H1 (cell line): ENCODE results near the gene VRK3. TPM values are rescaled to one million over a fixed set of nuclear protein-coding genes. Genes with fewer than 3 reads are reported as not detected.

Experiments used
- CTCF ChIA-PET: fragments of 300-600 bp; sonication (Branson Sonifier 250); formaldehyde crosslinking; loops from one replicate; lab custom pipeline; 2021; ENCODE audit not compliant: partially characterized antibody; lab: Charles Lee
- POLR2A ChIA-PET: fragments of 300-600 bp; sonication (Branson Sonifier 250); formaldehyde crosslinking; loops from one replicate; lab custom pipeline; 2021; ENCODE audit warnings: inconsistent platforms; ENCODE audit not compliant: partially characterized antibody; lab: Charles Lee
- DNase-seq, 2 experiments: peaks; one replicate each; pipeline versions ENCODE4 v3.0.0 to v3.0.0-alpha.2; 2010 to 2022; ENCODE audit warnings: low spot score in 2 of 2, low read depth in 1 of 2, mixed read lengths in 1 of 2
- FAIRE-seq: peaks from 2 replicates; lab custom pipeline; 2011; peaks lifted over from hg19 to GRCh38; lab: Jason Lieb, UNC
- H2AFZ ChIP-seq: 2 replicates; pipeline ENCODE4 v1.8.1; 2012; ENCODE audit warnings: low read length, inconsistent platforms
- H2AK5ac ChIP-seq: 2 replicates; pipeline ENCODE4 v1.6.1; 2013; ENCODE audit warnings: low read depth, low read length
- H2BK120ac ChIP-seq: replicated peaks from 2 replicates; pipeline ENCODE3; 2013; ENCODE audit warnings: low read depth, low read length, inconsistent platforms
- H2BK12ac ChIP-seq: 2 replicates; pipeline ENCODE4 v1.6.1; 2013; ENCODE audit warnings: low read depth, low read length
- H2BK15ac ChIP-seq: 2 replicates; pipeline ENCODE4 v1.6.1; 2013; ENCODE audit warnings: low read length
- H2BK20ac ChIP-seq: 2 replicates; pipeline ENCODE4 v1.6.1; 2013; ENCODE audit warnings: low read length
- H2BK5ac ChIP-seq: 2 replicates; pipeline ENCODE4 v1.6.1; 2013; ENCODE audit warnings: low read depth, low read length
- H3K14ac ChIP-seq: 2 replicates; pipeline ENCODE4 v1.6.1; 2013; ENCODE audit warnings: inconsistent platforms; ENCODE audit not compliant: insufficient read length
- H3K18ac ChIP-seq: 2 replicates; pipeline ENCODE4 v1.6.1; 2013; ENCODE audit warnings: low read length; ENCODE audit errors: extremely low read depth
- H3K23ac ChIP-seq: 2 replicates; pipeline ENCODE4 v1.6.1; 2013; ENCODE audit warnings: inconsistent platforms; ENCODE audit not compliant: insufficient read length
- H3K23me2 ChIP-seq: 2 replicates; pipeline ENCODE4 v1.6.1; 2013; ENCODE audit warnings: low read depth, low read length
- H3K27ac ChIP-seq: 2 replicates; pipeline ENCODE4 v1.6.1; 2011; ENCODE audit warnings: low read depth, low read length, inconsistent platforms
- H3K27me3 ChIP-seq, 4 experiments: replicated peaks in 1 of 4; 1 replicate in 1 of 4; 2 replicates in 3 of 4; pipeline versions ENCODE4 v1.6.1 to v1.8.1; 2011 to 2013; ENCODE audit warnings: low read length in 3 of 4, mild to moderate bottlenecking in 3 of 4, inconsistent platforms in 2 of 4, mixed read lengths in 2 of 4, moderate library complexity in 1 of 4; ENCODE audit not compliant: control insufficient read depth in 3 of 4, insufficient read depth in 3 of 4; ENCODE audit errors: extremely low read depth in 1 of 4
- H3K36me3 ChIP-seq, 4 experiments: 2 replicates each; pipeline versions ENCODE4 v1.6.1 to v1.8.1; 2011 to 2013; ENCODE audit warnings: mild to moderate bottlenecking in 4 of 4, low read length in 3 of 4, moderate library complexity in 2 of 4, control low read depth in 1 of 4, inconsistent platforms in 1 of 4; ENCODE audit not compliant: insufficient read depth in 4 of 4, control insufficient read depth in 2 of 4
- H3K4ac ChIP-seq: replicated peaks from 2 replicates; pipeline ENCODE3; 2013; ENCODE audit warnings: low read length, low read depth, mixed read lengths, inconsistent platforms; ENCODE audit not compliant: insufficient read length
- H3K4me1 ChIP-seq, 4 experiments: replicated peaks in 1 of 4; 1 replicate in 1 of 4; 2 replicates in 3 of 4; pipeline versions ENCODE4 v1.6.1 to v1.8.1; 2011 to 2013; ENCODE audit warnings: low read length in 3 of 4, inconsistent platforms in 2 of 4, mixed read lengths in 1 of 4; ENCODE audit not compliant: insufficient read depth in 4 of 4, control insufficient read depth in 3 of 4
- H3K4me2 ChIP-seq, 2 experiments: 2 replicates each; pipeline versions ENCODE4 v1.6.1 to v1.8.1; 2011 to 2013; ENCODE audit warnings: low read depth in 2 of 2, low read length in 2 of 2, control low read depth in 1 of 2, inconsistent platforms in 1 of 2, mild to moderate bottlenecking in 1 of 2; ENCODE audit not compliant: insufficient read depth in 1 of 2
- H3K4me3 ChIP-seq, 4 experiments: fragments of 200-600, 300-600 bp in 1 of 4; sonication (generic), shearing (Covaris generic), sonication (Bioruptor Twin) in 1 of 4; 2 replicates each; pipeline versions ENCODE4 v1.5.1 to v1.8.1; 2011 to 2016; ENCODE audit warnings: low read length in 4 of 4, low read depth in 3 of 4, control low read depth in 2 of 4, inconsistent platforms in 2 of 4, mild to moderate bottlenecking in 2 of 4, mixed read lengths in 1 of 4, moderate library complexity in 1 of 4; ENCODE audit not compliant: insufficient read depth in 2 of 4; ENCODE audit errors: extremely low read depth in 1 of 4
- H3K56ac ChIP-seq: replicated peaks from 2 replicates; pipeline ENCODE3; 2013; ENCODE audit warnings: low read depth, mild to moderate bottlenecking, mixed read lengths, low read length, inconsistent platforms; ENCODE audit not compliant: insufficient read length
- H3K79me1 ChIP-seq: 2 replicates; pipeline ENCODE4 v1.6.1; 2013; ENCODE audit warnings: low read depth, low read length, control low read depth
- H3K79me2 ChIP-seq, 2 experiments: 2 replicates each; pipeline versions ENCODE4 v1.6.1 to v1.8.1; 2012 to 2013; ENCODE audit warnings: low read length in 2 of 2, mild to moderate bottlenecking in 2 of 2, inconsistent platforms in 1 of 2; ENCODE audit not compliant: insufficient read depth in 2 of 2, control insufficient read depth in 1 of 2
- H3K9ac ChIP-seq, 4 experiments: replicated peaks in 1 of 4; 1 replicate in 1 of 4; 2 replicates in 3 of 4; pipeline versions ENCODE4 v1.6.1 to v1.8.1; 2011 to 2013; ENCODE audit warnings: low read depth in 3 of 4, low read length in 3 of 4, control low read depth in 2 of 4, mild to moderate bottlenecking in 2 of 4, moderate library complexity in 2 of 4, inconsistent platforms in 1 of 4; ENCODE audit errors: extremely low read depth in 1 of 4
- H3K9me3 ChIP-seq, 2 experiments: 2 replicates each; pipeline versions ENCODE4 v1.6.1 to v1.8.1; 2012 to 2013; ENCODE audit warnings: mild to moderate bottlenecking in 2 of 2, moderate library complexity in 2 of 2, control low read depth in 1 of 2, inconsistent platforms in 1 of 2, low read depth in 1 of 2, low read length in 1 of 2, mixed read lengths in 1 of 2; ENCODE audit not compliant: insufficient read depth in 2 of 2
- H4K20me1 ChIP-seq, 2 experiments: replicated peaks in 1 of 2; 2 replicates each; pipeline versions ENCODE3 to v1.8.1; 2011 to 2013; ENCODE audit warnings: inconsistent platforms in 2 of 2, low read length in 2 of 2, mild to moderate bottlenecking in 1 of 2; ENCODE audit not compliant: insufficient read depth in 2 of 2, control insufficient read depth in 1 of 2
- H4K5ac ChIP-seq: 2 replicates; pipeline ENCODE4 v1.6.1; 2013; ENCODE audit warnings: low read length, low read depth, mixed read lengths, inconsistent platforms; ENCODE audit not compliant: insufficient read length
- H4K8ac ChIP-seq: 2 replicates; pipeline ENCODE4 v1.8.0; 2013; ENCODE audit warnings: mild to moderate bottlenecking, moderate library complexity, low read length, inconsistent platforms; ENCODE audit not compliant: insufficient read depth; ENCODE audit errors: extremely low read depth
- H4K91ac ChIP-seq: replicated peaks from 2 replicates; pipeline ENCODE3; 2013; ENCODE audit warnings: low read length, mixed read lengths, inconsistent platforms; ENCODE audit not compliant: insufficient read length
- BRCA1 ChIP-seq: IDR thresholded peaks from 2 replicates; pipeline ENCODE4 v1.6.1; 2012; ENCODE audit warnings: low read depth, low read length, improper control_type of control experiment
- CEBPB ChIP-seq: IDR thresholded peaks from 2 replicates; pipeline ENCODE4 v1.6.1; 2012; ENCODE audit warnings: low read depth, low read length
- CREB1 ChIP-seq: IDR thresholded peaks from 2 replicates; pipeline ENCODE4 v1.6.1; 2012; ENCODE audit warnings: inconsistent platforms
- HDAC6 ChIP-seq: IDR thresholded peaks from one replicate; pipeline ENCODE4 v1.7.1; 2012; ENCODE audit warnings: low read depth, mild to moderate bottlenecking, inconsistent platforms, low read length, moderate library complexity
- JUN ChIP-seq: IDR thresholded peaks from 2 replicates; pipeline ENCODE4 v1.6.1; 2011; ENCODE audit warnings: low read depth, mild to moderate bottlenecking, improper control_type of control experiment, low read length
- KDM1A ChIP-seq: fragments of 200-600, 300-600 bp; sonication (generic); IDR thresholded peaks from 2 replicates; pipeline ENCODE4 v1.7.1; 2016; ENCODE audit warnings: mild to moderate bottlenecking, low read length, borderline replicate concordance
- KDM5A ChIP-seq: fragments of 200-600 bp; IDR thresholded peaks from 2 replicates; pipeline ENCODE4 v1.7.1; 2012; ENCODE audit warnings: mild to moderate bottlenecking, low read length, inconsistent platforms, mixed read lengths
- SP1 ChIP-seq: IDR thresholded peaks from 2 replicates; pipeline ENCODE4 v1.6.1; 2011; ENCODE audit warnings: low read depth, low read length
- WGBS, 2 experiments: shearing (Covaris generic) in 1 of 2; methylation state at CpG; one replicate each; pipeline versions ENCODE4 v1.1.6 to v1.1.7; 2013 to 2015; ENCODE audit warnings: low lambda C conversion rate in 2 of 2, mixed read lengths in 2 of 2, inconsistent platforms in 1 of 2, low coverage in 1 of 2, missing lambda C conversion rate in 1 of 2; ENCODE audit not compliant: insufficient replicate concordance in 2 of 2, insufficient coverage in 1 of 2, insufficient read length in 1 of 2; ENCODE audit errors: extremely low coverage in 1 of 2, missing lambda C conversion rate in 1 of 2; 5-methylcytosine and 5-hydroxymethylcytosine counted together
- polyA plus RNA-seq, 7 experiments: library from polyadenylated mRNA; depleted of rRNA in 3 of 7; stranded (reverse) in 5 of 7; unstranded in 2 of 7; fragments of >200 nt in 5 of 7; fragments of 200-250 nt in 2 of 7; gene quantifications; 1 replicate in 5 of 7; 2 replicates in 1 of 7; 4 replicates in 1 of 7; pipeline versions ENCODE4 v1.2.1 to v1.2.3, GENCODE V29; 2011 to 2013; ENCODE audit warnings: missing spikeins in 2 of 7, mixed read lengths in 2 of 7
- total RNA-seq: library from RNA; stranded (reverse); fragmentation: NEBNext Ultra II Directional; extraction: Animal tissue kit (Norgen Biotek cat#: 25700); gene quantifications from 2 replicates; pipeline ENCODE4 v1.2.1, GENCODE V29; 2021

VRK3 gene
- total and polyA plus RNA-seq, 2 of the 8 experiments (the other 6 are each of a cell fraction or from before 2014, with no cell fraction given): 21.3 to 36.1 TPM

GRCh38 chr19:49972841-49973240 is 52.3 kb downstream of the VRK3 start:
- Histone ChIP-seq H3K27ac (no peak overlapping the region), H3K9ac (no peak overlapping the region), H2BK5ac (no peak overlapping the region), H4K5ac (no peak overlapping the region), H4K8ac (no peak overlapping the region; the same call in 1 of the 2 replicates), H4K20me1 (peaks cover 0 to 2% of the 10 kb centered on the region in 2 experiments), H4K91ac (no peak overlapping the region), H3K4ac (no peak overlapping the region), H2BK120ac (no peak overlapping the region), H2BK12ac (no peak overlapping the region), H3K27me3 (no peaks in the 10 kb centered on the region), H2AFZ (no peak overlapping the region), H3K4me3 (no peak overlapping the region), H2BK15ac (no peak overlapping the region), H2AK5ac (no peak overlapping the region), H3K4me1 (no peaks in the 10 kb centered on the region; a peak in 1 of 7 replicates), H3K18ac (no peak overlapping the region), H3K9me3 (no peaks in the 10 kb centered on the region), H3K14ac (no peak overlapping the region), H3K23ac (no peak overlapping the region), H3K4me2 (no peak overlapping the region), H3K56ac (no peak overlapping the region), H3K79me1 (no peaks in the 10 kb centered on the region), H2BK20ac (no peak overlapping the region), H3K36me3 (no peaks in the 10 kb centered on the region), H3K23me2 (no peaks in the 10 kb centered on the region), H3K79me2 (no peaks in the 10 kb centered on the region)
- DNase-seq: no peak
- 84% methylated on average over 6 of the region's 6 CpGs; no CpG with 5 or more reads in 1 of the 2 experiments for WGBS, 2 experiments
- FAIRE-seq: no peak
- POLR2A ChIA-PET: interaction anchor here (1.6 kb wide), 1 partner anchor 43 kb away, joined by 12 read pairs; the partner anchor contains the start of genes ATF5 and NUP62
- CTCF ChIA-PET: interaction anchor here (1.2 kb wide), 1 partner anchor 35 kb away, joined by 3 read pairs; no protein-coding TSS in a partner anchor
- TF ChIP-seq BRCA1 (no peak), HDAC6 (no peak), CEBPB (no peak), CREB1 (no peak), JUN (no peak), SP1 (no peak), KDM5A (no peak), KDM1A (no peak)
